Left ventricle myocardium inferior (tissue), 1 donor: ENCODE measurements around the gene EP400. TPM values are rescaled to one million over a fixed set of nuclear protein-coding genes. Genes with fewer than 3 reads are reported as not detected.

Experiments
- DNase-seq: peaks from one replicate; pipeline ENCODE4 v3.0.0-alpha.2; 2020
- H3K27ac ChIP-seq: fragments of 200-600 bp; replicated peaks from 2 replicates; pipeline ENCODE4 v1.8.0; 2021
- H3K27me3 ChIP-seq: fragments of 200-600 bp; 2 replicates; pipeline ENCODE4 v1.8.0; 2021; ENCODE audit warnings: low read depth
- H3K36me3 ChIP-seq: fragments of 200-600 bp; 2 replicates; pipeline ENCODE4 v1.8.0; 2021
- H3K4me1 ChIP-seq: fragments of 200-600 bp; 2 replicates; pipeline ENCODE4 v1.8.0; 2021
- H3K4me3 ChIP-seq: fragments of 200-600 bp; 2 replicates; pipeline ENCODE4 v1.8.0; 2021; ENCODE audit warnings: mild to moderate bottlenecking, moderate library complexity
- H3K9me3 ChIP-seq: fragments of 200-600 bp; replicated peaks from 2 replicates; pipeline ENCODE4 v1.8.0; 2021
- CTCF ChIP-seq: fragments of 200-600 bp; IDR thresholded peaks from 2 replicates; pipeline ENCODE4 v1.8.0; 2021; ENCODE audit warnings: antibody characterized with exemption, mild to moderate bottlenecking, borderline replicate concordance
- intact Hi-C: fragments of 100-400 bp; cut with micrococcal nuclease; formaldehyde crosslinking; loops from one replicate; pipeline ENCODE4 v1.11.0; 2022
- total RNA-seq: library from RNA; stranded (reverse); fragmentation: NEBNext Ultra II Directional; extraction: Animal tissue kit (Norgen Biotek cat#: 25700); gene quantifications from one replicate; pipeline ENCODE4 v1.2.1, GENCODE V29; 2021
- donor health status: DM: no; HTN: yes; CAD: no; lungs with severe emphysema.

The EP400 gene
- total RNA-seq, 1 donor from 2014 or later: 15.3 TPM

GRCh38 chr12:132114667-132115066 lies 164.9 kb downstream of the EP400 start:
- H3K27ac ChIP-seq: no peak overlapping the region
- no peaks in the 10 kb centered on the region for H3K27me3 ChIP-seq
- peaks cover 76% of the 10 kb centered on the region for H3K36me3 ChIP-seq
- TF ChIP-seq CTCF: no peak
- H3K4me1 ChIP-seq: no peaks in the 10 kb centered on the region
- no peak for DNase-seq
- H3K9me3 ChIP-seq: no peaks in the 10 kb centered on the region
- no peak overlapping the region for H3K4me3 ChIP-seq
- intact Hi-C loops: no loop called here

GRCh38 chr12:132115500-132115899 lies 165.8 kb downstream of the EP400 start:
- peaks cover 72% of the 10 kb centered on the region for H3K36me3 ChIP-seq
- intact Hi-C loops: no loop called here

GRCh38 chr12:132116709-132117557 lies 167.2 kb downstream of the EP400 start:
- H3K4me3 ChIP-seq: no peak overlapping the region
- no peak for DNase-seq
- H3K27me3 ChIP-seq: no peaks in the 10 kb centered on the region
- H3K27ac ChIP-seq: no peak overlapping the region
- TF ChIP-seq CTCF: no peak
- peaks cover 72% of the 10 kb centered on the region for H3K36me3 ChIP-seq
- no peaks in the 10 kb centered on the region for H3K9me3 ChIP-seq
- intact Hi-C loops: no loop called here
- no peaks in the 10 kb centered on the region for H3K4me1 ChIP-seq

More at GRCh38 chr12:132115500-132115899, 165.8 kb downstream of the EP400 start:
- no peak for DNase-seq
- Histone ChIP-seq H3K4me3 (no peak overlapping the region), H3K9me3 (no peaks in the 10 kb centered on the region), H3K27me3 (no peaks in the 10 kb centered on the region), H3K27ac (no peak overlapping the region), H3K4me1 (no peaks in the 10 kb centered on the region)
- no peak for TF ChIP-seq CTCF

GRCh38 chr12:132117558-132117875 lies 167.8 kb downstream of the EP400 start:
- Histone ChIP-seq H3K4me3 (no peak overlapping the region), H3K27me3 (no peaks in the 10 kb centered on the region), H3K36me3 (peaks cover 76% of the 10 kb centered on the region), H3K4me1 (no peaks in the 10 kb centered on the region), H3K27ac (no peak overlapping the region), H3K9me3 (no peaks in the 10 kb centered on the region)
- no peak for TF ChIP-seq CTCF
- no peak for DNase-seq
- intact Hi-C loops: no loop called here

GRCh38 chr12:132118876-132119275 lies 169.1 kb downstream of the EP400 start:
- H3K27me3 ChIP-seq: no peaks in the 10 kb centered on the region
- H3K36me3 ChIP-seq: peaks cover 76% of the 10 kb centered on the region
- intact Hi-C loops: no loop called here
- TF ChIP-seq CTCF: no peak
- no peaks in the 10 kb centered on the region for H3K4me1 ChIP-seq
- H3K4me3 ChIP-seq: no peak overlapping the region
- no peak overlapping the region for H3K27ac ChIP-seq
- no peaks in the 10 kb centered on the region for H3K9me3 ChIP-seq
- no peak for DNase-seq
